ENCODE measurements around the gene INO80.
"Not testable (repeated sequence)": the region's sequence is repeated elsewhere in the genome, so short reads cannot be mapped to it uniquely, and the experiment has no call there.

The INO80 gene

DNA sequence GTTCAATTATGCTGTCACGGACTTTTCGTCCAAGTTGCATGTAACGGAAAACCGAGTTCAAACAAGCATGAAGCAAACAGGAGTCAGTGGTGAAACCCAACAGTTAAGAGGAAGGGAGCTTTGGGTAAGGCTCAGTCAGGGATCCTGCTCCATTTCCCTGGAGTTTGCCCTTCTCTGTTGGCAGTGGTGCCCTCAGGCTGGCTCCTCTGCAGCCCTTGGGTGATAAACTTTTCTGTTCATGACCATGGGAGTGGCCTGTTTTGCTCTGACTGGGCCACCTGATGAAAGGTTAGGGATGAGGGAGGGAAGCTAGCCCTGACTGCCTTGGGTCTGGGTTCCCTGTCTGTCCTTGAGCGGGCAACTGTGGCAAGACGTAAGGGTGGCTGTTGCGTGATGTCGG, 146.7 kb downstream of the INO80 start:
- TF ChIP-seq, protein P1, sequence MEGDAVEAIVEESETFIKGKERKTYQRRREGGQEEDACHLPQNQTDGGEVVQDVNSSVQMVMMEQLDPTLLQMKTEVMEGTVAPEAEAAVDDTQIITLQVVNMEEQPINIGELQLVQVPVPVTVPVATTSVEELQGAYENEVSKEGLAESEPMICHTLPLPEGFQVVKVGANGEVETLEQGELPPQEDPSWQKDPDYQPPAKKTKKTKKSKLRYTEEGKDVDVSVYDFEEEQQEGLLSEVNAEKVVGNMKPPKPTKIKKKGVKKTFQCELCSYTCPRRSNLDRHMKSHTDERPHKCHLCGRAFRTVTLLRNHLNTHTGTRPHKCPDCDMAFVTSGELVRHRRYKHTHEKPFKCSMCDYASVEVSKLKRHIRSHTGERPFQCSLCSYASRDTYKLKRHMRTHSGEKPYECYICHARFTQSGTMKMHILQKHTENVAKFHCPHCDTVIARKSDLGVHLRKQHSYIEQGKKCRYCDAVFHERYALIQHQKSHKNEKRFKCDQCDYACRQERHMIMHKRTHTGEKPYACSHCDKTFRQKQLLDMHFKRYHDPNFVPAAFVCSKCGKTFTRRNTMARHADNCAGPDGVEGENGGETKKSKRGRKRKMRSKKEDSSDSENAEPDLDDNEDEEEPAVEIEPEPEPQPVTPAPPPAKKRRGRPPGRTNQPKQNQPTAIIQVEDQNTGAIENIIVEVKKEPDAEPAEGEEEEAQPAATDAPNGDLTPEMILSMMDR (IDR thresholded peaks at IDR 0.05; ENCODE audit: control insufficient read depth, insufficient read depth, low read depth, low read length, missing control alignments), result no peak
- H3K4me3 ChIP-seq (ENCODE audit: control insufficient read depth, low read depth, low read length), result no peak overlapping the region
- DNase-seq (ENCODE audit: low read depth), result no peak

DNA sequence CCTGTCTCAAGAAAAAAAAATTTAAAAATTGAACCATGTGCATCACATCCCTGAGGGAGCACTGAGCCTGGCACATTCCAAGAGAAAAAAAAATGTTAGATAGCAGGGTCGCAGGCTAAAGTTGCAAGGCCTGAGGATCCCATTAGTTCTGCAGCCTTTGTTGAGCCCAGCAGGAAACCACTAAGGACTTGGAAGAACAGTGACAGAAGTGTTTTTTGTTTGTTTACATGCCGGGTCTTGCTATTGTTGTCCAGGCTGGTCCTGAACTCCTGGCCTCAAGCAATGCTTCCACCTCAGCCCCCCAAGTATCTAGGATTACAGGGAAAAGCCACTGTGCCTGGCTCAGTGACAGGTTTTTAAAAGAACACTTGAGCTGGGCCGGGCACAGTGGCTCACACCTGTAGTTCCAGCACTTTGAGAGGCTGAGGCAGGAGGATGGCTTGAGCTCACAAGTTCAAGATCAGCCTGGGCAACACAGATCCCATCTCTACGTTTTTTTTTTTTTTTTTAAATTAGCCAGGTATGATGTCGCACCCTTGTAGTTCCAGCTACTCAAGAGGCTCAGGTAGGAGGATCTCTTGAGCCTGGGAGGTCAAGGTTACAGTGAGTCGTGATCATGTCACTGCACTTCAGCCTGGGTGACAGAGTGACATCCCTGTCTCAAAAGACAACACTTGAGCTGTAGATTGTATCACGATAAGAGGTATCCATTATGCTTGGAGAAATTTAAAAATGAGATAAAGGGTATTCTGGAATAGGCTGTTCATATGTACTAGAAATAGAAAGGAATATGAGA, 147.6 kb downstream of the INO80 start:
- DNase-seq (ENCODE audit: low read depth), result no peak
- no peak overlapping the region for H3K4me3 ChIP-seq (ENCODE audit: control insufficient read depth, low read depth, low read length)
- TF ChIP-seq, protein P1 (IDR thresholded peaks at IDR 0.05; ENCODE audit: control insufficient read depth, insufficient read depth, low read depth, low read length, missing control alignments), result no peak

GRCh38 chr15:40964634-40965033, 151.4 kb downstream of the INO80 start:
- no peak overlapping the region for H3K4me3 ChIP-seq (ENCODE audit: control insufficient read depth, low read depth, low read length)
- no peak for DNase-seq (ENCODE audit: low read depth)
- TF ChIP-seq, protein P1 (IDR thresholded peaks at IDR 0.05; ENCODE audit: control insufficient read depth, insufficient read depth, low read depth, low read length, missing control alignments), result no peak

DNA sequence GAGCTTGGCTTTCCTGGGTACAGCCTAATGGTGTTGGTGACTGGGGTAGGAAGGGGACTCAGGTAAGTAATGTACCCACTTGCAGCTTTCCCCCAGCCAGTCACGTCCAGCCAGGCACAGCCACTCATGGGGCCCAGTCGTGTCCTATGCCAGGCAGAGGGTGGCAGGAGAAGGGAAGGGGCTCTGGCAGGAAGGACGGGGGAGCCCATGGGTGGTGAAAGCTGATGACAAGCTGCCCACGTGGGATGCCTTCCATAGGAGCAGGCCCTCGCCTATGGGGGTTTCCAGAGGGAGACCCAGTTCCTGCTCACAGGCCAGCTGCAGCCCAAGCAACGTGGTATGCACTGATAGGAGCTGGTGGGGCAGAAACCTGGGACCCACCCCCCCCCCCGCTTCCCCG, 152.1 kb downstream of the INO80 start:
- TF ChIP-seq, protein P1 (IDR thresholded peaks at IDR 0.05; ENCODE audit: control insufficient read depth, insufficient read depth, low read depth, low read length, missing control alignments), result no peak
- no peak for DNase-seq (ENCODE audit: low read depth)
- H3K4me3 ChIP-seq (ENCODE audit: control insufficient read depth, low read depth, low read length), result no peak overlapping the region

DNA sequence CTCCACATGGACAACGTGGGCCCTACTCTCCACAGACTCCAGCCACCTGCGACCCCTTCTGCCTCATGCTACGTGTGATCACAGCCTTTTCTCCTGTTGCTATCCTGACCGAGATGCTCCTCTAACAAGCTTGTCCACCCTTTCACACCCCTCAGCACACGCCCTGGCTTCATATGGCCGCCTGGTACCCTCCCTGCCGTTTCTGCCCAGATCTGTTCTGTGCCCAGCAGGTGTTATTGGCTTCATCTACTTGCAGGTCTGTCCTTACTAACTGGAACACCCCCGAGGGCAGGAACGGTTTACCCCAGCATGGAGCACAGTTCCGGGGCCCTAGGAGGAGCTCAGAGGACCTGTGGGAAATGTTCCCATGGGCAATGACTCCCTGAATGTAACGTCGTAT, 152.9 kb downstream of the INO80 start:
- DNase-seq (ENCODE audit: low read depth), result no peak
- TF ChIP-seq, protein P1 (IDR thresholded peaks at IDR 0.05; ENCODE audit: control insufficient read depth, insufficient read depth, low read depth, low read length, missing control alignments), result no peak
- H3K4me3 ChIP-seq (ENCODE audit: control insufficient read depth, low read depth, low read length), result no peak overlapping the region

GRCh38 chr15:40962317-40962716, 153.8 kb downstream of the INO80 start:
- not testable (repeated sequence) for H3K4me3 ChIP-seq (ENCODE audit: control insufficient read depth, low read depth, low read length); DNase-seq (ENCODE audit: low read depth)

DNA sequence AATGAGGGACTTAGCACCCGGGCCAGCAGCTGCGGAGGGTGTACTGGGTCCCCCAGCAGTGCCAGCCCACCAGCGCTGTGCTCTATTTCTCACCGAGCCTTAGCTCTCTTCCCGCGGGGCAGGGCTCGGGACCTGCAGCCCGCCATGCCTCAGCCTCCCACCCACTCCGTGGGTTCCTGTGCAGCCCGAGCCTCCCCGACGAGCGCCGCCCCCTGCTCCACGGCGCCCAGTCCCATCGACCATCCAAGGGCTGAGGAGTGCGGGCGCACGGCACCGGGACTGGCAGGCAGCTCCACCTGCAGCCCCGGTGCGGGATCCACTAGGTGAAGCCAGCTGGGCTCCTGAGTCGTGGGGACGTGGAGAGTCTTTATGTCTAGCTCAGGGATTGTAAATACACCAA, 154.3 kb downstream of the INO80 start:
- not testable (repeated sequence) for DNase-seq (ENCODE audit: low read depth); H3K4me3 ChIP-seq (ENCODE audit: control insufficient read depth, low read depth, low read length)

- H3K4me3 ChIP-seq (ENCODE audit: control insufficient read depth, low read depth, low read length), result no peak overlapping the region
- no peak for DNase-seq (ENCODE audit: low read depth)
- TF ChIP-seq, protein P1 (IDR thresholded peaks at IDR 0.05; ENCODE audit: control insufficient read depth, insufficient read depth, low read depth, low read length, missing control alignments), result no peak
Measured at GRCh38 chr15:40960925-40961324, 155.2 kb downstream of the INO80 start.

All from AG09309 (cell line).